Natural killer cell (primary cell): ENCODE measurements around the gene LRIG1. TPM values are rescaled to one million over a fixed set of nuclear protein-coding genes. Genes with fewer than 3 reads are reported as not detected.

Experiments
- ATAC-seq, 3 donors: fragments of 150-1000 bp in 2 of 3; fragments of 200-7000 bp in 1 of 3; cut with Tn5 transposase; 1 replicate in 1 of 3; 2 replicates in 2 of 3; pipeline ENCODE4 v1.10.0; 2021; ENCODE audit warnings: mild to moderate bottlenecking in 2 of 3, moderate library complexity in 2 of 3
- DNase-seq, 2 donors: peaks; one replicate each; pipeline versions ENCODE4 v3.0.0 to v3.0.0-alpha.2; 2013 to 2021; ENCODE audit warnings: mixed read lengths in 1 of 2
- H3K27ac ChIP-seq: one replicate; pipeline ENCODE4 v1.5.1; 2013; ENCODE audit warnings: mild to moderate bottlenecking, low read length
- H3K27me3 ChIP-seq: one replicate; pipeline ENCODE4 v1.6.1; 2013; ENCODE audit warnings: low read length; ENCODE audit not compliant: control insufficient read depth, insufficient read depth
- H3K36me3 ChIP-seq: one replicate; pipeline ENCODE4 v1.6.1; 2013; ENCODE audit warnings: low read length; ENCODE audit not compliant: control insufficient read depth, insufficient read depth
- H3K4me1 ChIP-seq: one replicate; pipeline ENCODE4 v1.6.1; 2013; ENCODE audit warnings: low read length; ENCODE audit not compliant: control insufficient read depth, insufficient read depth
- H3K4me3 ChIP-seq: one replicate; pipeline ENCODE4 v1.5.1; 2013; ENCODE audit warnings: low read length
- H3K9me3 ChIP-seq: one replicate; pipeline ENCODE4 v1.6.1; 2013; ENCODE audit warnings: low read length; ENCODE audit not compliant: control insufficient read depth, insufficient read depth
- H3K27ac Mint-ChIP-seq, 2 donors: one replicate each; pipeline ENCODE4 v1.8.0; 2022; ENCODE audit warnings: mild to moderate bottlenecking in 2 of 2, mixed read lengths in 2 of 2, moderate library complexity in 1 of 2
- H3K27me3 Mint-ChIP-seq, 2 donors: one replicate each; pipeline ENCODE4 v1.8.0; 2022; ENCODE audit warnings: low read depth in 2 of 2, mixed read lengths in 2 of 2
- H3K36me3 Mint-ChIP-seq: one replicate; pipeline ENCODE4 v1.8.0; 2022; ENCODE audit warnings: mixed read lengths
- H3K4me1 Mint-ChIP-seq, 2 donors: one replicate each; pipeline ENCODE4 v1.8.0; 2022; ENCODE audit warnings: mixed read lengths in 2 of 2
- H3K4me3 Mint-ChIP-seq: one replicate; pipeline ENCODE4 v1.8.0; 2022; ENCODE audit warnings: mild to moderate bottlenecking, moderate library complexity, mixed read lengths
- H3K9me3 Mint-ChIP-seq, 2 donors: one replicate each; pipeline ENCODE4 v1.8.0; 2022; ENCODE audit warnings: mixed read lengths in 2 of 2
- CTCF ChIP-seq: fragments of 200-600 bp; IDR thresholded peaks from one replicate; pipeline ENCODE4 v1.8.0; 2022; ENCODE audit warnings: antibody characterized with exemption
- WGBS: methylation state at CpG from one replicate; pipeline ENCODE4 v1.1.7; 2013; ENCODE audit warnings: missing lambda C conversion rate; ENCODE audit not compliant: insufficient coverage; 5-methylcytosine and 5-hydroxymethylcytosine counted together
- intact Hi-C: fragments of 100-400 bp; cut with micrococcal nuclease; formaldehyde crosslinking; loops from one replicate; pipeline ENCODE4 v1.14.2; 2022
- total RNA-seq, 4 donors: library from RNA; stranded (reverse); fragments of 120-200 nt in 1 of 4; gene quantifications; one replicate each; pipeline versions ENCODE4 v1.2.3 to v1.2.4, GENCODE V29; 2013 to 2022

Gene LRIG1
- total RNA-seq, 3 donors from 2014 or later (not counting 1 experiment from before 2014, with no cell fraction given): 5.5 to 10.6 (median 8.5) TPM

- 84% methylated on average over 7 of the region's 8 CpGs for WGBS
- no peak overlapping the region for H3K27ac ChIP-seq
- intact Hi-C loops: loop anchor here (10.0 kb wide), 1 partner anchor 53 kb away; no protein-coding TSS in a partner anchor
- DNase-seq (no peak), ATAC-seq (no peak)
- peaks cover 0 to 8% of the 10 kb centered on the region in 2 donors for H3K4me1 Mint-ChIP-seq
- no peaks in the 10 kb centered on the region for H3K36me3 ChIP-seq
- no peaks in the 10 kb centered on the region for H3K9me3 Mint-ChIP-seq
- no peak overlapping the region for H3K4me3 ChIP-seq
- H3K4me1 ChIP-seq: no peaks in the 10 kb centered on the region
- TF ChIP-seq CTCF: no peak
- H3K27ac Mint-ChIP-seq: no peak overlapping the region
- no peaks in the 10 kb centered on the region for H3K27me3 ChIP-seq
- H3K9me3 ChIP-seq: no peaks in the 10 kb centered on the region
- no peaks in the 10 kb centered on the region for H3K36me3 Mint-ChIP-seq
- no peak overlapping the region for H3K4me3 Mint-ChIP-seq
- peaks cover 17 to 23% of the 10 kb centered on the region in 2 donors for H3K27me3 Mint-ChIP-seq
Measured at GRCh38 chr3:66507423-66508260, 6.8 kb upstream of the LRIG1 start.

- no peak for TF ChIP-seq CTCF
- no peaks in the 10 kb centered on the region for H3K36me3 Mint-ChIP-seq
- no peak overlapping the region for H3K4me3 Mint-ChIP-seq
- DNase-seq: no peak
- ATAC-seq: no peak
- H3K4me1 Mint-ChIP-seq: peaks cover 7 to 17% of the 10 kb centered on the region in 2 donors
- no peak overlapping the region for H3K27ac Mint-ChIP-seq
- Histone ChIP-seq H3K4me3 (no peak overlapping the region), H3K9me3 (no peaks in the 10 kb centered on the region), H3K36me3 (no peaks in the 10 kb centered on the region), H3K27ac (no peak overlapping the region), H3K4me1 (peaks cover 7% of the 10 kb centered on the region), H3K27me3 (no peaks in the 10 kb centered on the region)
- no peaks in the 10 kb centered on the region for H3K9me3 Mint-ChIP-seq
- 100% methylated on average over 5 of the region's 6 CpGs for WGBS
- H3K27me3 Mint-ChIP-seq: peaks cover 10 to 12% of the 10 kb centered on the region in 2 donors
- intact Hi-C loops: loop anchor here (10.0 kb wide), 1 partner anchor 51 kb away; no protein-coding TSS in a partner anchor
Measured at GRCh38 chr3:66506154-66506553, 5.3 kb upstream of the LRIG1 start.

- Mint-ChIP-seq H3K4me3 (no peak overlapping the region), H3K27ac (no peak overlapping the region), H3K4me1 (peaks cover 11 to 18% of the 10 kb centered on the region in 2 donors), H3K9me3 (no peaks in the 10 kb centered on the region), H3K36me3 (no peaks in the 10 kb centered on the region), H3K27me3 (peaks cover 1 to 4% of the 10 kb centered on the region in 2 donors)
- H3K36me3 ChIP-seq: no peaks in the 10 kb centered on the region
- 75% methylated on average over 4 of the region's 7 CpGs for WGBS
- ATAC-seq (no peak), DNase-seq (no peak)
- no peak overlapping the region for H3K27ac ChIP-seq
- H3K9me3 ChIP-seq: no peaks in the 10 kb centered on the region
- no peak overlapping the region for H3K4me3 ChIP-seq
- peaks cover 8% of the 10 kb centered on the region for H3K4me1 ChIP-seq
- intact Hi-C loops: loop anchor here (5.0 to 10.0 kb wide), 3 partner anchors 50 to 492 kb away; partner anchors contain the start of gene KBTBD8
- no peak for TF ChIP-seq CTCF
- H3K27me3 ChIP-seq: no peaks in the 10 kb centered on the region
Measured at GRCh38 chr3:66504850-66505641, 4.2 kb upstream of the LRIG1 start.
